ENCODE measurements around the gene PHACTR4.

The PHACTR4 gene

DNA sequence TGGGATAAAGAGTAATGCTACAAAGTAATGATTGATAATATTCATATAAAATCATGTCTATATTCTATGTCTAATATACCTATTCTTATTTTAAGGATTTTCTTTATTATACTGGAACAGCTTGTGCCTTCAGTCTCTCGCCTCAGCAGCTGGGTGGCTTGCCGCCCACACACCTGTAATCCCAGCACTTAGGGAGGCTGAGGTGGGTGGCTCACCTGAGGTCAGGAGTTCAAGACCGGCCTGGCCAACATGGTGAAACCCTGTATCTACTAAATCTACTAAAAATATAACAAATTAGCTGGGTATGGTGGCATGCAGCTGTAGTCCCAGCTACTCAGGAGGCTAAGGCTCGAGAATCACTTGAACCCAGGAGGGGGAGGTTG lies 175.7 kb downstream of the PHACTR4 start:
- Histone ChIP-seq H2AFZ (ENCODE audit: low read depth, low read length) (no peak overlapping the region), H3K4me2 (ENCODE audit: low read length) (no peak overlapping the region), H3K27me3 (ENCODE audit: low read depth, low read length) (no peaks in the 10 kb centered on the region), H3K9me3 (ENCODE audit: insufficient read depth, low read length) (no peaks in the 10 kb centered on the region), H3K9ac (ENCODE audit: low read length) (no peak overlapping the region), H3K4me1 (ENCODE audit: low read length) (no peaks in the 10 kb centered on the region), H3K27ac (ENCODE audit: low read length) (no peak overlapping the region), H4K20me1 (ENCODE audit: insufficient read depth, low read length) (no peaks in the 10 kb centered on the region), H3K79me2 (ENCODE audit: low read length) (no peaks in the 10 kb centered on the region), H3K36me3 (replicated peaks; ENCODE audit: low read depth, low read length) (no peaks in the 10 kb centered on the region), H3K4me3 (ENCODE audit: low read length) (no peak overlapping the region)
- no peak for TF ChIP-seq EZH2phosphoT487 (IDR thresholded peaks at IDR 0.05; ENCODE audit: low read depth)
- TF ChIP-seq, protein P1, sequence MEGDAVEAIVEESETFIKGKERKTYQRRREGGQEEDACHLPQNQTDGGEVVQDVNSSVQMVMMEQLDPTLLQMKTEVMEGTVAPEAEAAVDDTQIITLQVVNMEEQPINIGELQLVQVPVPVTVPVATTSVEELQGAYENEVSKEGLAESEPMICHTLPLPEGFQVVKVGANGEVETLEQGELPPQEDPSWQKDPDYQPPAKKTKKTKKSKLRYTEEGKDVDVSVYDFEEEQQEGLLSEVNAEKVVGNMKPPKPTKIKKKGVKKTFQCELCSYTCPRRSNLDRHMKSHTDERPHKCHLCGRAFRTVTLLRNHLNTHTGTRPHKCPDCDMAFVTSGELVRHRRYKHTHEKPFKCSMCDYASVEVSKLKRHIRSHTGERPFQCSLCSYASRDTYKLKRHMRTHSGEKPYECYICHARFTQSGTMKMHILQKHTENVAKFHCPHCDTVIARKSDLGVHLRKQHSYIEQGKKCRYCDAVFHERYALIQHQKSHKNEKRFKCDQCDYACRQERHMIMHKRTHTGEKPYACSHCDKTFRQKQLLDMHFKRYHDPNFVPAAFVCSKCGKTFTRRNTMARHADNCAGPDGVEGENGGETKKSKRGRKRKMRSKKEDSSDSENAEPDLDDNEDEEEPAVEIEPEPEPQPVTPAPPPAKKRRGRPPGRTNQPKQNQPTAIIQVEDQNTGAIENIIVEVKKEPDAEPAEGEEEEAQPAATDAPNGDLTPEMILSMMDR (IDR thresholded peaks at IDR 0.05; ENCODE audit: low read depth, low read length): no peak

DNA sequence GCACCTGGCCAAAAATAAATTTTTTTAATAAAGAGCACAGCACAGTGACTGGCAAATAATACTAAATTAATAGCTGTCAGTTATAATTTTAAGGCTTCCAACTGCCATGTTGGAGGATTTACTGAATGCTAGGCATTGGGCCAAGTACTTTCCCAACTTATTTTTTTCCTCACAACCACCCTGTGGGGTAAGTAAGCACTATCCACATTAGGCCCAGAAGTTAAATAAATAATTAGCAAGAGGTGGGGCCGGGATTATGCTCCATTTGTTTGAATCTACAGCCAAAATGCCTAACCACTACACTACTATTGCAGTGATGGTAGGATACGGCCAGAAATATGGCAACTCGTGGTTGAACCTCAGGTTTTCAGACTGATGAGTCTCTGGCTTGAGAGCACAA lies 178.8 kb downstream of the PHACTR4 start:
- Histone ChIP-seq H2AFZ (ENCODE audit: low read depth, low read length) (no peak overlapping the region), H3K27me3 (ENCODE audit: low read depth, low read length) (no peaks in the 10 kb centered on the region), H3K79me2 (ENCODE audit: low read length) (peaks cover 3% of the 10 kb centered on the region; the same call in 1 of the 2 replicates), H3K9me3 (ENCODE audit: insufficient read depth, low read length) (no peaks in the 10 kb centered on the region), H3K4me2 (ENCODE audit: low read length) (no peak overlapping the region), H3K36me3 (replicated peaks; ENCODE audit: low read depth, low read length) (no peaks in the 10 kb centered on the region), H3K27ac (ENCODE audit: low read length) (no peak overlapping the region), H3K4me3 (ENCODE audit: low read length) (no peak overlapping the region), H4K20me1 (ENCODE audit: insufficient read depth, low read length) (no peaks in the 10 kb centered on the region), H3K4me1 (ENCODE audit: low read length) (no peaks in the 10 kb centered on the region), H3K9ac (ENCODE audit: low read length) (no peak overlapping the region)
- TF ChIP-seq, protein P1 (IDR thresholded peaks at IDR 0.05; ENCODE audit: low read depth, low read length): no peak
- no peak for TF ChIP-seq EZH2phosphoT487 (IDR thresholded peaks at IDR 0.05; ENCODE audit: low read depth)

Data from OCI-LY3 (cell line).